Neural cell (in vitro differentiated cells): ENCODE data around the gene NFS1. TPM values are rescaled to one million over a fixed set of nuclear protein-coding genes. Genes with fewer than 3 reads are reported as not detected.

Experiments
- H2AFZ ChIP-seq: fragments of 200-600, 300-800 bp; sonication (generic), shearing (Covaris generic); 2 replicates; pipeline ENCODE4 v1.6.0; 2014; ENCODE audit warnings: low read depth, mild to moderate bottlenecking, antibody characterized with exemption, low read length, moderate library complexity
- H3F3A ChIP-seq: fragments of 200-600 bp; shearing (Covaris generic); 2 replicates; pipeline ENCODE4 v1.6.1; 2016; ENCODE audit warnings: mild to moderate bottlenecking, moderate library complexity, mixed read lengths, antibody characterized with exemption, low read length; ENCODE audit not compliant: insufficient read depth, poor library complexity, severe bottlenecking
- H3K27ac ChIP-seq: fragments of 200-600, 300-800 bp; sonication (generic), shearing (Covaris generic); 2 replicates; pipeline ENCODE4 v1.5.1; 2014; ENCODE audit warnings: mild to moderate bottlenecking, low read length, moderate library complexity
- H3K27me3 ChIP-seq: fragments of 300-800, 200-600 bp; sonication (generic), shearing (Covaris generic); 2 replicates; pipeline ENCODE4 v1.6.0; 2014; ENCODE audit warnings: mild to moderate bottlenecking, low read depth, low read length, moderate library complexity; ENCODE audit not compliant: insufficient read depth
- H3K36me3 ChIP-seq: fragments of 300-800, 200-600 bp; sonication (generic), shearing (Covaris generic); 2 replicates; pipeline ENCODE4 v1.5.1; 2014; ENCODE audit warnings: mild to moderate bottlenecking, antibody characterized with exemption, low read length, moderate library complexity; ENCODE audit not compliant: insufficient read depth
- H3K4me2 ChIP-seq: fragments of 300-800, 200-600 bp; sonication (generic), shearing (Covaris generic); 2 replicates; pipeline ENCODE4 v1.6.0; 2014; ENCODE audit warnings: mild to moderate bottlenecking, low read length
- H3K4me3 ChIP-seq: fragments of 300-800, 200-600 bp; sonication (generic), shearing (Covaris generic); 2 replicates; pipeline ENCODE4 v1.5.1; 2014; ENCODE audit warnings: mild to moderate bottlenecking, low read length, moderate library complexity
- H3K79me2 ChIP-seq: fragments of 200-600 bp; shearing (Covaris generic); replicated peaks from 2 replicates; pipeline ENCODE4 v1.6.0; 2014; ENCODE audit warnings: mild to moderate bottlenecking, low read length, moderate library complexity; ENCODE audit not compliant: insufficient read depth
- H3K9ac ChIP-seq: fragments of 300-800, 200-600 bp; sonication (generic), shearing (Covaris generic); 2 replicates; pipeline ENCODE4 v1.6.1; 2016; ENCODE audit warnings: mild to moderate bottlenecking, low read length, mixed read lengths
- H3K9me2 ChIP-seq: fragments of 200-600 bp; shearing (Covaris generic); 2 replicates; pipeline ENCODE4 v1.6.1; 2016; ENCODE audit warnings: mild to moderate bottlenecking, low read length, mixed read lengths; ENCODE audit not compliant: insufficient read depth
- H3K9me3 ChIP-seq: fragments of 200-600, 300-800 bp; sonication (generic), shearing (Covaris generic); 2 replicates; pipeline ENCODE4 v1.6.1; 2016; ENCODE audit warnings: mild to moderate bottlenecking, mixed run types, low read length, moderate library complexity, mixed read lengths
- H4K20me1 ChIP-seq: fragments of 200-600 bp; shearing (Covaris generic); 2 replicates; pipeline ENCODE4 v1.6.1; 2016; ENCODE audit warnings: mild to moderate bottlenecking, mixed run types; ENCODE audit not compliant: insufficient read depth
- EP300 ChIP-seq: fragments of 450-650 bp; conservative IDR thresholded peaks from 2 replicates; pipeline ENCODE4 v1.6.1; 2014; ENCODE audit warnings: antibody characterized with exemption, mild to moderate bottlenecking, moderate library complexity; ENCODE audit not compliant: poor library complexity, severe bottlenecking
- EZH2 ChIP-seq: fragments of 200-600, 300-800 bp; shearing (Covaris generic), sonication (generic); IDR thresholded peaks from 2 replicates; pipeline ENCODE4 v1.6.1; 2014; ENCODE audit warnings: antibody characterized with exemption, low read length, borderline replicate concordance, mild to moderate bottlenecking; ENCODE audit not compliant: insufficient read depth, poor library complexity, severe bottlenecking
- MXI1 ChIP-seq: fragments of 450-650 bp; conservative IDR thresholded peaks from 2 replicates; pipeline ENCODE4 v1.6.1; 2014; ENCODE audit warnings: antibody characterized with exemption, mild to moderate bottlenecking; ENCODE audit not compliant: poor library complexity, severe bottlenecking
- POLR2AphosphoS5 ChIP-seq: IDR thresholded peaks from 2 replicates; pipeline ENCODE4 v1.6.1; 2012
- RAD21 ChIP-seq: fragments of 450-650 bp; conservative IDR thresholded peaks from 2 replicates; pipeline ENCODE4 v1.6.1; 2014; ENCODE audit warnings: antibody characterized with exemption, mild to moderate bottlenecking, moderate library complexity
- REST ChIP-seq: IDR thresholded peaks from 2 replicates; pipeline ENCODE4 v1.6.1; 2012; ENCODE audit warnings: borderline replicate concordance
- SMC3 ChIP-seq: fragments of 450-650 bp; conservative IDR thresholded peaks from 2 replicates; pipeline ENCODE4 v1.6.1; 2014; ENCODE audit warnings: antibody characterized with exemption, mild to moderate bottlenecking, moderate library complexity; ENCODE audit not compliant: poor library complexity
- TAF1 ChIP-seq: IDR thresholded peaks from 2 replicates; pipeline ENCODE4 v1.6.1; 2012; ENCODE audit warnings: low read depth
- polyA plus RNA-seq: library from polyadenylated mRNA; depleted of rRNA; stranded (reverse); fragments of >200 nt; gene quantifications from 2 replicates; pipeline ENCODE4 v1.2.3, GENCODE V29; 2014
- TF ChIP-seq, protein P1 (sequence below): fragments of 450-650 bp; IDR thresholded peaks from 2 replicates; pipeline ENCODE4 v1.5.1; 2014; ENCODE audit warnings: antibody characterized with exemption, mild to moderate bottlenecking, moderate library complexity; ENCODE audit not compliant: poor library complexity, severe bottlenecking

Gene NFS1
- polyA plus RNA-seq, 1 donor from 2014 or later, result 55.2 TPM

DNA sequence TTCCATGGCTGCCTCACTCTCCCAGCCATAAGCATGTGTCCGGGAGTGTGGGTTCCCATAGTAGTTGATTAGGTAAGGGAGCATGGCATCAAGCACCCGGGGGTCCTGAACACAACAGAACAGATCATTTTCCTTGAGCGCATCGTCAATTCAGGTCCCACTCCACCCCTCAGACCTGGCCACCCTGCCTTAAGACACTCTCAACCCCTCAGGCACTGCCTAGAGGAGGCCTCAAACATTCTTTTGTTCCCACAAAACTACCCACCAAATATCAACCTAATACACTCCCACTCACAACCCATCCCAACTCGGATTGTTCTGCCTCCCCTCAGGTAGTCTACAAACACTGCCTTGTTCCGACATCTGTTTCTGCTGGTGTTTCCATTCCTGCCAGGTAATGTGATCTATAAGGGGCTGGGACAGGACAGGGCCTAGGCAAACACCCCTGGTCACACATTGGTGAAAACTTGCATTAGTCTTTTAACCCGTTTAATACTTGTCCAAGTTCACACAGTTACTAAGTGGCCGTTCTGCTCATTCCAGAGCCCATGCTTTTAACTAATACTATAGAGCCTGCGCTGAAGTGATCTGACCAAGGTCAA is 1.4 kb downstream of the NFS1 start:
- Histone ChIP-seq H3K9me3 (no peaks in the 10 kb centered on the region), H3K9ac (peak overlapping the region; percentile 83), H2AFZ (no peak overlapping the region), H3K4me3 (peak overlapping the region; percentile 79), H3K4me2 (peak overlapping the region; percentile 90), H3K36me3 (peaks cover 5% of the 10 kb centered on the region), H3K9me2 (no peaks in the 10 kb centered on the region), H4K20me1 (no peaks in the 10 kb centered on the region), H3F3A (peaks cover 10% of the 10 kb centered on the region), H3K27ac (peak overlapping the region; percentile 79), H3K27me3 (no peaks in the 10 kb centered on the region), H3K79me2 (peaks cover 14% of the 10 kb centered on the region)
- TF ChIP-seq TAF1 (no peak), SMC3 (no peak), EP300 (no peak), EZH2 (no peak), MXI1 (no peak), REST (no peak), RAD21 (no peak), POLR2AphosphoS5 (no peak)
- TF ChIP-seq, protein P1, sequence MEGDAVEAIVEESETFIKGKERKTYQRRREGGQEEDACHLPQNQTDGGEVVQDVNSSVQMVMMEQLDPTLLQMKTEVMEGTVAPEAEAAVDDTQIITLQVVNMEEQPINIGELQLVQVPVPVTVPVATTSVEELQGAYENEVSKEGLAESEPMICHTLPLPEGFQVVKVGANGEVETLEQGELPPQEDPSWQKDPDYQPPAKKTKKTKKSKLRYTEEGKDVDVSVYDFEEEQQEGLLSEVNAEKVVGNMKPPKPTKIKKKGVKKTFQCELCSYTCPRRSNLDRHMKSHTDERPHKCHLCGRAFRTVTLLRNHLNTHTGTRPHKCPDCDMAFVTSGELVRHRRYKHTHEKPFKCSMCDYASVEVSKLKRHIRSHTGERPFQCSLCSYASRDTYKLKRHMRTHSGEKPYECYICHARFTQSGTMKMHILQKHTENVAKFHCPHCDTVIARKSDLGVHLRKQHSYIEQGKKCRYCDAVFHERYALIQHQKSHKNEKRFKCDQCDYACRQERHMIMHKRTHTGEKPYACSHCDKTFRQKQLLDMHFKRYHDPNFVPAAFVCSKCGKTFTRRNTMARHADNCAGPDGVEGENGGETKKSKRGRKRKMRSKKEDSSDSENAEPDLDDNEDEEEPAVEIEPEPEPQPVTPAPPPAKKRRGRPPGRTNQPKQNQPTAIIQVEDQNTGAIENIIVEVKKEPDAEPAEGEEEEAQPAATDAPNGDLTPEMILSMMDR, result no peak

DNA sequence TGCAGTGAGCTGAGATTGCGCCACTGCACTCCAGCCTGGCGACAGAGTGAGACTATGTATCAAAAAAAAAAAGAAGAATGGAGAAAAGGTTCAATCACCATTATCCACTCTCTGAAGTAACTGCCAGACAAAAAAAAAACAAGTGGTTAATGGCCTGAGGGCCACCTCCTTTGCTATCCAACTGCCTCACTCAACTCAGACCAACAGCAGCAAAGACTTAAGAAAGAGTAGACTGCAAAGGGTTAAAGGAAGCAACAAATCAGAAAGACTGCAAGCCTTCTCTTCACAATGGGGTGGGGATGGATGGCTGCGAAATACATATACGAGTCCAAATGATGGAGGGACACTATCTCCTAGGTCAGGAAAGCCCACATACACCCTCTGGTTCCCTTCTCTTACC is 3.2 kb downstream of the NFS1 start:
- Histone ChIP-seq H2AFZ (no peak overlapping the region), H3K9me3 (no peaks in the 10 kb centered on the region), H3F3A (peaks cover 4% of the 10 kb centered on the region), H4K20me1 (no peaks in the 10 kb centered on the region), H3K36me3 (peaks cover under 1% of the 10 kb centered on the region), H3K27ac (no peak overlapping the region), H3K9me2 (no peaks in the 10 kb centered on the region), H3K79me2 (peaks cover 14% of the 10 kb centered on the region), H3K27me3 (no peaks in the 10 kb centered on the region), H3K9ac (no peak overlapping the region), H3K4me2 (no peak overlapping the region), H3K4me3 (no peak overlapping the region)
- TF ChIP-seq, protein P1, result no peak
- TF ChIP-seq EP300, result no peak
- no peak for TF ChIP-seq EZH2
- no peak for TF ChIP-seq POLR2AphosphoS5
- TF ChIP-seq TAF1, result no peak
- TF ChIP-seq MXI1, result no peak
- no peak for TF ChIP-seq RAD21
